Trophoblast cell (in vitro differentiated cells and primary cell): Measurements from ENCODE around the gene DQX1.

Experiments used
- DNase-seq, 2 donors: peaks; one replicate each; pipeline ENCODE4 v3.0.0-alpha.2; 2016
- H2AFZ ChIP-seq: 2 replicates; pipeline ENCODE4 v1.6.1; 2013; ENCODE audit warnings: low read length, moderate library complexity, mild to moderate bottlenecking; ENCODE audit not compliant: insufficient read depth, poor library complexity
- H2AK5ac ChIP-seq: 2 replicates; pipeline ENCODE4 v1.6.1; 2013; ENCODE audit warnings: mild to moderate bottlenecking, low read length
- H2BK120ac ChIP-seq: 2 replicates; pipeline ENCODE4 v1.6.1; 2013; ENCODE audit warnings: low read length, mild to moderate bottlenecking, moderate library complexity; ENCODE audit not compliant: insufficient read depth, poor library complexity
- H2BK12ac ChIP-seq: 2 replicates; pipeline ENCODE4 v1.6.1; 2013; ENCODE audit warnings: mild to moderate bottlenecking, low read length, moderate library complexity
- H2BK5ac ChIP-seq: 2 replicates; pipeline ENCODE4 v1.6.1; 2013; ENCODE audit warnings: low read length, low read depth, moderate library complexity, mild to moderate bottlenecking; ENCODE audit not compliant: poor library complexity
- H3K14ac ChIP-seq: 2 replicates; pipeline ENCODE4 v1.6.1; 2013; ENCODE audit warnings: mild to moderate bottlenecking, low read length
- H3K18ac ChIP-seq: 2 replicates; pipeline ENCODE4 v1.6.1; 2013; ENCODE audit warnings: mild to moderate bottlenecking, low read length
- H3K23ac ChIP-seq: 2 replicates; pipeline ENCODE4 v1.6.1; 2013; ENCODE audit warnings: low read length
- H3K27ac ChIP-seq: 2 replicates; pipeline ENCODE4 v1.5.1; 2013; ENCODE audit warnings: low read depth, mild to moderate bottlenecking, inconsistent platforms, low read length, moderate library complexity
- H3K27me3 ChIP-seq: 2 replicates; pipeline ENCODE4 v1.6.1; 2013; ENCODE audit warnings: inconsistent platforms, mild to moderate bottlenecking, low read length, moderate library complexity; ENCODE audit not compliant: insufficient read depth
- H3K36me3 ChIP-seq, 2 experiments: 1 replicate in 1 of 2; 2 replicates in 1 of 2; pipeline ENCODE4 v1.6.1; 2013; ENCODE audit warnings: low read length in 2 of 2, mild to moderate bottlenecking in 2 of 2, moderate library complexity in 1 of 2; ENCODE audit not compliant: insufficient read depth in 2 of 2, control insufficient read depth in 1 of 2
- H3K4ac ChIP-seq: 2 replicates; pipeline ENCODE4 v1.6.1; 2013; ENCODE audit warnings: low read depth, mild to moderate bottlenecking, low read length, moderate library complexity
- H3K4me1 ChIP-seq, 2 experiments: 1 replicate in 1 of 2; 2 replicates in 1 of 2; pipeline ENCODE4 v1.6.1; 2013; ENCODE audit warnings: low read length in 2 of 2, mild to moderate bottlenecking in 2 of 2, moderate library complexity in 1 of 2; ENCODE audit not compliant: insufficient read depth in 2 of 2, control insufficient read depth in 1 of 2
- H3K4me2 ChIP-seq: 2 replicates; pipeline ENCODE4 v1.6.1; 2013; ENCODE audit warnings: inconsistent platforms, mild to moderate bottlenecking, low read length, moderate library complexity
- H3K4me3 ChIP-seq: 2 replicates; pipeline ENCODE4 v1.5.1; 2013; ENCODE audit warnings: mild to moderate bottlenecking, low read depth, low read length, inconsistent platforms
- H3K79me1 ChIP-seq: one replicate; pipeline ENCODE4 v1.6.1; 2013; ENCODE audit warnings: low read length
- H3K79me2 ChIP-seq: 2 replicates; pipeline ENCODE4 v1.6.1; 2013; ENCODE audit warnings: low read length, mild to moderate bottlenecking; ENCODE audit not compliant: control insufficient read depth, insufficient read depth, poor library complexity
- H3K9ac ChIP-seq: 2 replicates; pipeline ENCODE4 v1.6.1; 2013; ENCODE audit warnings: mild to moderate bottlenecking, low read length
- H3K9me3 ChIP-seq: 2 replicates; pipeline ENCODE4 v1.6.1; 2013; ENCODE audit warnings: low read depth, mild to moderate bottlenecking, control low read depth, inconsistent platforms, low read length; ENCODE audit not compliant: insufficient read depth
- H4K12ac ChIP-seq: 2 replicates; pipeline ENCODE4 v1.6.1; 2013; ENCODE audit warnings: low read depth, mild to moderate bottlenecking, low read length, moderate library complexity
- H4K8ac ChIP-seq: 2 replicates; pipeline ENCODE4 v1.6.1; 2013; ENCODE audit warnings: low read depth, mild to moderate bottlenecking, low read length, moderate library complexity
- H4K91ac ChIP-seq: one replicate; pipeline ENCODE4 v1.6.1; 2013; ENCODE audit warnings: low read depth, mild to moderate bottlenecking, low read length, moderate library complexity
- WGBS: extraction: QIAGEN DNeasy Blood & Tissue Kit; methylation state at CpG from one replicate; pipeline ENCODE4 v1.1.7; 2013; ENCODE audit warnings: missing lambda C conversion rate; ENCODE audit not compliant: insufficient read length, insufficient coverage; ENCODE audit errors: extremely low coverage; 5-methylcytosine and 5-hydroxymethylcytosine counted together

Gene DQX1

DNA sequence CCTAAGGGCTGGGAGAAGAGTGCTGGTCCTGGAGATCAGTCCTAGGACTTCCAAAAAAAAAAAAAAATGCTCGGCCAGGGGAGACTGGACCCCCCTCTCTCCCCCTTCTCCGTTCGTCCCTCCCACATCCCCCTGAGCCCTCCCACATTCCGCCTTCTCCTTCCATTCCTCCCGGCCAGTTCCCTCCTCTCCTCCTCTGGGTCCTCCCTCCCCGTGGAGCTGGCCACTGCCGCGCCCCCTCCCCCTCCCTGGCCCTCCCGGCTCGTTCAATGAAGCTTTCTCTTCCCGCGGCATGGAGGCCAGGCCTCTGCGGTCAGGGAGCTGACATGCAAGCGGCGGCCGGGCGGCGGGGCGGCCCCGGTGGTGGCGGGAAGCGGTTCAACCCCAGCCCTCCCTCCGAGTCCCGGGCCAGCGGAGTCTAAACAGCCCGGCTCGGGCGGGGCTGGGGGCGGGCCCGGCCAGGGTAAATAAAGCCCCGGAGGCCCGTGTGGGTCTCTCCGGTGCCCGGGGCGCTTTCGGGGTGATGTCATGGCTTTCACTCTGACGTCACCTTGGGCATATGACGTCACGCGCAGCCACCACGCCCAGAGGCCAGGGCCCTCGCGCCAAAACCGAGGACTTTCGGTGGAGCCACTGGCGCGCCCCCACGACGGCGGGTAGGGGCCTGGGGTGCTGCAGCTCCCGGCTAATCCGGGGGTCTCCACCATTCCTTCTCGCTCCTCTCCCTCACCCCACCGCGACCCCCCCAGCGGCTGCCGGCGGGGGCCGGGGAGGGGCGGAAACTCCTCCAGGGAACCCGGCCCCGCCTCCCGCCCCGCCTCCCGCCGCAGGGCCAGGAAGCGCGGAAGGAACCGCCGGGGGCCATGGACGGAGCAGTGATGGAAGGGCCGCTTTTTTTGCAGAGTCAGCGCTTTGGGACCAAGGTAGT is 28.1 kb upstream of the DQX1 start, which contains the start of the genes DOK1 and LOXL3:
TSS of gene DOK1 (plus strand) at position 829 of the 928 bp plus-strand sequence. CDS start at position 864, 35 bp downstream.
TSS of gene LOXL3 (minus strand) at position 51 of the 928 bp plus-strand sequence. CDS start 1,308 bp downstream, outside the sequence.
- Histone ChIP-seq H3K79me2 (no peaks in the 10 kb centered on the region), H4K12ac (peak within 1 kb of the TSS; percentile 58), H2BK5ac (peak within 1 kb of the TSS; percentile 12), H3K36me3 (no peaks in the 10 kb centered on the region), H2AFZ (peak within 1 kb of the TSS; percentile 61), H3K27ac (no peak within 1 kb of the TSS), H4K8ac (peak within 1 kb of the TSS; percentile 64), H3K4me3 (peak within 1 kb of the TSS; percentile 67), H3K9ac (peak within 1 kb of the TSS; percentile 29), H3K23ac (no peak within 1 kb of the TSS), H3K27me3 (peaks cover 30% of the 10 kb centered on the region), H3K4ac (no peak within 1 kb of the TSS), H2BK120ac (peak within 1 kb of the TSS; percentile 3), H3K14ac (peak within 1 kb of the TSS; percentile 54), H3K4me2 (peak within 1 kb of the TSS; percentile 82), H3K79me1 (peaks cover 7% of the 10 kb centered on the region), H2BK12ac (peak within 1 kb of the TSS; percentile 13), H4K91ac (peak within 1 kb of the TSS; percentile 70), H2AK5ac (no peak within 1 kb of the TSS), H3K9me3 (peaks cover 9% of the 10 kb centered on the region), H3K4me1 (peaks cover 10 to 20% of the 10 kb centered on the region in 2 experiments), H3K18ac (peak within 1 kb of the TSS; percentile 85)
- no CpG with 5 or more reads among the region's 73 CpGs for WGBS
- DNase-seq, result peak; percentile 84 to 91

DNA sequence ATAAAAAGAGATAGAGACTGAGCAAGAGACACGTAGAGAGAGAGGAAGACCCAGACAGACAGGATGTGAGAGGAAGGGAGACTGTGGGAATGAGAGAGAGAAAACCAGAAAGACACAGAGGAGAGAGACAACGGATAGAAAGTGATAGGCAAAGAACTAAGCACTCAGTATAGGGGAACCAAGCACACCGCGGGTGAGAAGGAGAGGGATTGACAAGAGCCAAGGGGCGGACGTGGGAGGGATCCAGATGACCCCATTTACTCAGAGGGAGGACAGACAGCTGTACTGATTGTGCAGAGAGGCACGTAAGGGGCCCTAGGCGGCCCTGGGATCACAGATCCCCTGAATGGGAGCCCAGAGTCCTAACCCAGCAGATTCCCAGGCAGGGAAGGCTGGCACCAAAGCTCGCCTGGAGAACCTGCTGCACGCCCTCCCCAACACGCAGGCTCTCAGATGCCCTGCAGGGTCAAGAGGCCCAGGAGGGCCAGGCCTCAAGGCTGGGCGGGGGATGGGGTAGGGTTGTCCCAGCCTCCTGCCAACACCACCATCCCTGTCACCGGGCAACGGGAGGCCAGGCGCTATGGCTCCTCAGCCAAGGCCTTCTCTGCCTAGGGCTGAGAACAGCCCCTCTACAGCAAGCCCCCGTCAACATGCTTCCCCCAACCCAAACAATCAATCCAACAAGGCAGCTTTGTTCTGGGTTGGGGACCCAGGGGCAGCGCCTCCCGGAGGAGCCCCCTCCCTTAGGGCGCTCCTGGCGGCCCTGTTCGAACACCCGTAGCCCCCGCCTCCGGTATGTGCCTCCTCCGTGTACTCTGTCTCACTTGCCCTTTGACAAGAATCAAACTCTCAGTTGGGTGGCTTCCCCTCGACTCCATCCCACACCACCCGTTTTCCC is 27.1 kb upstream of the DQX1 start:
- WGBS, result no CpG with 5 or more reads among the region's 27 CpGs
- no peaks in the 10 kb centered on the region for H3K36me3 ChIP-seq

DNA sequence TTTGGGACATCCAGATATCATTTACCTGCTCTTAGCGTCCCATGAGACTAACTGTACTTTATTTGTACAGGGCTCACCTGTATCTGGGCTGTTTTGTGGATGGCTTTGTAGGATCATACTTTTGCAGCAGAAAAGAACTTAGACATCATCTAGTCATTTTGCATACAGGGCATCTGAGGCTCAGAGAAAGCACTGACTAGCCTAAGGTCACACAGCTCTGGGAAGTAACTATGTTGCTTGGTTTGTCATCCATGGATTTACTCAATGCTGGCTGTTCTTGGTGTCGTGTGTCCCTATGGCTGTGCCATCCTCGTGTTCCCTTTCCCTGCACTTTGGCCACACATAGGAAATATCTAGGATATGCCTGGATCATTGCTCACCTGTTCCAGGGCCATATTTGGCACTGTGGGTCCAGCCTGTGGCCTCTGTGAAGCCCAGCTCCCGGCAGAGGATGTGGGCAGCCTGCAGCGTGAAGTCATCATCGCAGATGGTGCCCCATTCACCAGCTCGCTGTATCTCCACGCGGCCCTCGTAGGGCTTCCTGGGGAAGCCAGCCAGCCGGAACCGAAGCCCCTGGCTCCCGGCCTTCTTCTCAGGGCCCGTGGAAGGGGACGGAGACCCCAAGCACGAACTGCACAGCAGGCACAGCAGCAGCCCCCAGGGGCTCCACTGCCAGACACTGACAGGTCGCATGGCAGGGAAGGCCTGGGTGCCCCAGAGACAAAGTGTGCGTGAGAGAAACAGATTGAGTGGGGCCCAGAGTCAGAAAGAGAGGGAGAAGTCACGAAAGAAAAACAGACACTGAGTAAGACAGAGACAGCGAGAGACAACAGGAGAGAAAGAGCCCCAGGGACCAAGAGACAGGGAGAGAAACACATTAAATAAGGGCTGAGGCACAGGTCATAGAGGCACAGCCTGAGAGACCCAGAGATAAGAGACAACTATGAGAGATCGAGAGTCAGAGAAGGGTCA is 26.2 kb upstream of the DQX1 start:
- Histone ChIP-seq H4K12ac (no peak overlapping the region), H2BK5ac (no peak overlapping the region), H2AK5ac (no peak overlapping the region), H3K9ac (no peak overlapping the region), H3K36me3 (no peaks in the 10 kb centered on the region), H2BK120ac (no peak overlapping the region), H3K9me3 (peaks cover 12% of the 10 kb centered on the region), H3K23ac (no peak overlapping the region), H4K8ac (no peak overlapping the region), H3K79me1 (peaks cover 7% of the 10 kb centered on the region), H2BK12ac (no peak overlapping the region), H3K4me3 (no peak overlapping the region), H3K27ac (no peak overlapping the region), H3K18ac (no peak overlapping the region), H3K4me1 (peaks cover 13 to 24% of the 10 kb centered on the region in 2 experiments), H3K27me3 (peaks cover 43% of the 10 kb centered on the region), H3K14ac (no peak overlapping the region), H3K79me2 (no peaks in the 10 kb centered on the region), H4K91ac (no peak overlapping the region), H2AFZ (no peak overlapping the region), H3K4me2 (no peak overlapping the region), H3K4ac (no peak overlapping the region)
- no CpG with 5 or more reads among the region's 21 CpGs for WGBS
- DNase-seq, result no peak

More for the DNA sequence above, 27.1 kb upstream of the DQX1 start:
- peak overlapping the region; percentile 29 for H3K9ac ChIP-seq
- H3K18ac ChIP-seq, result no peak overlapping the region
- peak overlapping the region; percentile 13 for H2BK12ac ChIP-seq
- H3K79me1 ChIP-seq, result peaks cover 7% of the 10 kb centered on the region
- H2BK5ac ChIP-seq, result no peak overlapping the region
- H4K8ac ChIP-seq, result peak overlapping the region; percentile 18
- no peak overlapping the region for H2BK120ac ChIP-seq
- H4K12ac ChIP-seq, result no peak overlapping the region
- no peak for DNase-seq
- no peaks in the 10 kb centered on the region for H3K79me2 ChIP-seq
- H3K4ac ChIP-seq, result no peak overlapping the region
- peak overlapping the region; percentile 17 for H2AFZ ChIP-seq
- no peak overlapping the region for H4K91ac ChIP-seq
- H2AK5ac ChIP-seq, result no peak overlapping the region
- no peak overlapping the region for H3K27ac ChIP-seq
- peaks cover 13 to 24% of the 10 kb centered on the region in 2 experiments for H3K4me1 ChIP-seq
- H3K4me2 ChIP-seq, result peak overlapping the region; percentile 82
- no peak overlapping the region for H3K4me3 ChIP-seq
- H3K27me3 ChIP-seq, result peaks cover 40% of the 10 kb centered on the region
- H3K9me3 ChIP-seq, result peaks cover 12% of the 10 kb centered on the region
- H3K14ac ChIP-seq, result no peak overlapping the region
- no peak overlapping the region for H3K23ac ChIP-seq
